CD4-positive, CD25-positive, alpha-beta regulatory T cell (primary cell): ENCODE data around the gene CTU1. TPM values are rescaled to one million over a fixed set of nuclear protein-coding genes. Genes with fewer than 3 reads are reported as not detected.
A peak's percentile ranks its signal among the peaks of the same experiment; 100 is the strongest.

Experiments
- ATAC-seq, 2 donors: fragments of 150-1000 bp; cut with Tn5 transposase; one replicate each; pipeline ENCODE4 v1.10.0; 2021; ENCODE audit warnings: low read depth in 2 of 2, moderate number of reproducible peaks in 2 of 2, moderate library complexity in 1 of 2
- DNase-seq, 3 donors: peaks; one replicate each; pipeline versions ENCODE4 v3.0.0 to v3.0.0-alpha.2; 2012 to 2022; ENCODE audit warnings: mixed read lengths in 1 of 3
- H3K27ac ChIP-seq: one replicate; pipeline ENCODE4 v1.7.0; 2013; ENCODE audit warnings: mild to moderate bottlenecking, low read length; ENCODE audit not compliant: insufficient read depth, poor library complexity, severe bottlenecking
- H3K27me3 ChIP-seq: one replicate; pipeline ENCODE4 v1.7.0; 2013; ENCODE audit warnings: low read length; ENCODE audit not compliant: control insufficient read depth, insufficient read depth
- H3K36me3 ChIP-seq: one replicate; pipeline ENCODE4 v1.7.0; 2013; ENCODE audit warnings: mild to moderate bottlenecking, low read length, moderate library complexity; ENCODE audit not compliant: control insufficient read depth, insufficient read depth
- H3K4me1 ChIP-seq: 2 replicates; pipeline ENCODE4 v1.7.0; 2013; ENCODE audit warnings: mild to moderate bottlenecking, low read length; ENCODE audit not compliant: insufficient read depth, control insufficient read depth, poor library complexity, severe bottlenecking
- H3K4me3 ChIP-seq: one replicate; pipeline ENCODE4 v1.7.0; 2013; ENCODE audit warnings: low read depth, mild to moderate bottlenecking, low read length, moderate library complexity
- H3K9me3 ChIP-seq, 2 experiments: 1 replicate in 1 of 2; 2 replicates in 1 of 2; pipeline ENCODE4 v1.7.0; 2013; ENCODE audit warnings: low read length in 2 of 2, mild to moderate bottlenecking in 1 of 2, moderate library complexity in 1 of 2; ENCODE audit not compliant: control insufficient read depth in 2 of 2
- H3K27ac Mint-ChIP-seq, 3 donors: one replicate each; pipeline ENCODE4 v1.8.0; 2020 to 2022; ENCODE audit warnings: mild to moderate bottlenecking in 3 of 3, mixed read lengths in 3 of 3, moderate library complexity in 2 of 3
- H3K27me3 Mint-ChIP-seq: one replicate; pipeline ENCODE4 v1.8.0; 2022; ENCODE audit warnings: mild to moderate bottlenecking, mixed read lengths
- H3K36me3 Mint-ChIP-seq: one replicate; pipeline ENCODE4 v1.8.0; 2020; ENCODE audit warnings: mixed read lengths
- H3K4me1 Mint-ChIP-seq, 4 donors: one replicate each; pipeline ENCODE4 v1.8.0; 2020 to 2022; ENCODE audit warnings: mixed read lengths in 4 of 4, mild to moderate bottlenecking in 1 of 4
- H3K4me3 Mint-ChIP-seq, 4 donors: one replicate each; pipeline ENCODE4 v1.8.0; 2020 to 2022; ENCODE audit warnings: mild to moderate bottlenecking in 4 of 4, mixed read lengths in 4 of 4, moderate library complexity in 3 of 4
- H3K9me3 Mint-ChIP-seq, 7 donors: one replicate each; pipeline ENCODE4 v1.8.0; 2020 to 2022; ENCODE audit warnings: mixed read lengths in 7 of 7, mild to moderate bottlenecking in 3 of 7, moderate library complexity in 2 of 7
- polyA plus RNA-seq, 4 donors: library from polyadenylated mRNA; unstranded; fragments of 300-500 nt; fragmentation: Illumina TruSeq; gene quantifications; one replicate each; pipeline ENCODE4 v1.2.3, GENCODE V29; 2021
- total RNA-seq: library from RNA; stranded (reverse); gene quantifications from one replicate; pipeline ENCODE4 v1.2.3, GENCODE V29; 2022

Gene CTU1
- total and polyA plus RNA-seq, 5 donors from 2014 or later: 3.4 to 8.0 (median 5.1) TPM

DNA sequence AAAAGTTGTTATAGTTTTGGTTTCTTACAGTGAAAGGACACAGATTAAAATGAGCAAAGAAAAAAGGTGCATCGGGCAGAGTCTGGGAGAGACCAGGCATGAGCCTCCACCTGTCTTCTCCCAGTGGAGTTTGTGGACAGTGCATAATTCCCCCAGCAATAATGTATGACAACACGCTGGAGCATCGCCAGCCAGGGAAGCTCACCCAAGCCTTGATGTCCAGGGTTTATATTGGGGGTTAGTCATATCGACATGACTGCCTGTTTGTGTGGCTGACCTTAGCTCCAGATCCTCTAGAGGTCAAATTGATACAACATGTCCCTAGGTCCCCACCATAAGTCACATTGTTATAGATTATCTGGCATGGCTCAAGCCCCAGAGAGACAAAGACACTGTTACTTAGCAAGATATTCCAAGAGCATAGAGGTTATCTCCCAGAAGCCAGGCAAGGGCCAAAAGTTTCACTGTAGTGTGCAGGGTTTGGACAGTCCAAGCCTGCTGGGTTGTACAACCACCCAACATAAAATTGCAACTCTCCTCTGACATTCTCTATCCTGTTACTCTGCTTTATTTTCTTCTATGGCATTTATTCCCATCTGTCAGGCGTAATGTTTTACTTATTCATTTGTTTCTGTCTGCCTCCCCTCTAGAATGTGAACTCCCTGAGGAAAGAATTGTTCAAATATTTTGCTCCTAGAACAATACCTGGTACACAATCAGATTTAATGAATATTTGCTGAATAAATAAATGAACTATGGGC, 37.7 kb downstream of the CTU1 start:
- no peak overlapping the region for H3K4me3 ChIP-seq
- peaks cover 0 to 8% (median 6%) of the 10 kb centered on the region in 7 donors for H3K9me3 Mint-ChIP-seq
- H3K27ac ChIP-seq: no peak overlapping the region
- no peak for DNase-seq
- no peak overlapping the region for H3K4me3 Mint-ChIP-seq
- H3K9me3 ChIP-seq: peaks cover 0 to 8% of the 10 kb centered on the region in 2 experiments
- no peaks in the 10 kb centered on the region for H3K4me1 ChIP-seq
- no peak for ATAC-seq
- peaks cover 14% of the 10 kb centered on the region for H3K27me3 ChIP-seq
- H3K27ac Mint-ChIP-seq: no peak overlapping the region
- peaks cover 0 to 4% (median 0%) of the 10 kb centered on the region in 4 donors for H3K4me1 Mint-ChIP-seq
- H3K27me3 Mint-ChIP-seq: peaks cover 18% of the 10 kb centered on the region
- no peaks in the 10 kb centered on the region for H3K36me3 Mint-ChIP-seq
- H3K36me3 ChIP-seq: no peaks in the 10 kb centered on the region

DNA sequence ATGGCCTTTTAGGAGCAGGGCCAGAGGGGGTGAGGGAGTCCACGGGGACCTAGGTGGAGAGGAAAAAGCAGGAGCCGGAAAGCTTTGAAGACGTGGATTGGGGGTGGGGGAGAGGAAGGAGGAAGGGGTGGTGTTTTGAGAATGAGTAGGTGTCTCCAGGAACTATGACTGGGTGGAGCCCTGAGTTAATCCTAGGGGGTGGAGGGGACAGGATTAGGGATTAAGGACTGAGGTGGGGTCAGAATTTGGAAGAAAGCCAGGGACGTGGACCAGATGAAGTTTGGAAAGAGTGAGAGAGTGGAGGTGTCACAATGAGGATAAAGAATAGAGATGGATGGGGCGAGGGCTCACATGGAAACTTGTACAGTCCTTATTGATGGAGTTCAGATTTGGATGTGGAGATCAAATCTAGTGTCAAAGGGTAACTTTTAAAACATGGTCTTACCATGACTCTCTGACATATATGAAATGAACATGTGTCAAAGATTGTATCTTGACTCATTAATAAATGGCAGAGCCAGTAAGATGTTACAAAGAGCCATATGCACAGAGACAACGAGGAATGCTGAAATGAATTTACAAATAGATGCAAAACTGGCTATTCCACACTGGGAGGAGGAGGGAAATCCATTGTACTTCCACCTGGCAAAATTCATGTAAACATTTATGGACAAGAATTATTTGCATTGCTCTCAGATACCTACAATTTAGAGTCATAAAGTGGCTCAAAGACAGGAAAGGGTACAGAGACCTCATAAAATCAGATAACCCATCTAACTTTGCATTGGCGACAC, 41.6 kb downstream of the CTU1 start:
- DNase-seq (no peak), ATAC-seq (no peak)
- Histone ChIP-seq H3K4me1 (no peaks in the 10 kb centered on the region), H3K27ac (no peak overlapping the region), H3K27me3 (peaks cover 22% of the 10 kb centered on the region), H3K4me3 (no peak overlapping the region), H3K36me3 (no peaks in the 10 kb centered on the region), H3K9me3 (no peaks in the 10 kb centered on the region)
- Mint-ChIP-seq H3K36me3 (peaks cover 3% of the 10 kb centered on the region), H3K4me3 (no peak overlapping the region), H3K27me3 (peaks cover 23% of the 10 kb centered on the region), H3K9me3 (peaks cover 0 to 3% (median 0%) of the 10 kb centered on the region in 7 donors), H3K4me1 (peaks cover 0 to 9% (median under 1%) of the 10 kb centered on the region in 4 donors), H3K27ac (no peak overlapping the region)

DNA sequence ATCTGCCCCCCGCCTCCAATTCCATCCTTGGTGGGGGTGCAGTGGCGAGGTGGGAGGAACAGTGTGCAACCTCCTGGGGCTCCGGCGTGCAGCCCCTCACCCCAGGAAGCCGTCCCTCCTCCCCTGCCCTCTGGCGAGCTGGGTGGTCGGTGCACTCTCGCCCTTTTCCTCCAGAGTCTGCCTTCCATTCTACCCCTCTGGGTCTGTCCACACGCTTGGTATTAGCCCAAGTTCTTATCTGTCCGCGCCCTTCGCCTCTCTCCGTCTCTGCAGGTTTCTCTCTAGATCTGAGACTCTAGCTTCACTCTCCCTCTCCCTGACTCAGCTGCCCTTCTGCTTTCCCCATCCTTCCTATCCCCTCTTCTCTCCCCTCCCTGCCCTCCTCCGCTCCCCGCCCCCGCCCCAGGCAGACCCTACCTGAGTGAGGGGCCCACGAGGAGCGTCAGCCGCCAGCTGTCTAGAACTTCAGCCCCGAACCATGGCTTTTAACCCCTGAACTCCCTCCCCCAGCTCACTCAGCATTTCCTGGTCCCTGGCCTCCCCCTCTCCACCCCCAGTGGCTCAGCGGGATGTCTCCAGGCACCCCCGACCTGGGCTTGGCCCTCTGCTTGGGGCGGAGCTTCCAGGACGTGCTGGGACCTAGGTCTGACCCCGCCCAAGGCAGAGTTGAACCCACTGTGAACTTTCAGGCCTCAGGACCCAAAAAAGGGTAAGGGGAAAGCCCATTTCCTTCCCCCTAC, 42.8 kb downstream of the CTU1 start:
- H3K27me3 Mint-ChIP-seq: peaks cover 29% of the 10 kb centered on the region
- peaks cover 0 to 6% (median 2%) of the 10 kb centered on the region in 7 donors for H3K9me3 Mint-ChIP-seq
- no peak for ATAC-seq
- H3K27ac Mint-ChIP-seq: no peak overlapping the region
- Histone ChIP-seq H3K4me3 (no peak overlapping the region), H3K27me3 (peaks cover 22% of the 10 kb centered on the region), H3K4me1 (no peaks in the 10 kb centered on the region), H3K9me3 (no peaks in the 10 kb centered on the region), H3K36me3 (no peaks in the 10 kb centered on the region), H3K27ac (no peak overlapping the region)
- peaks cover 0 to 9% (median under 1%) of the 10 kb centered on the region in 4 donors for H3K4me1 Mint-ChIP-seq
- H3K4me3 Mint-ChIP-seq: peak overlapping the region in 2 of 4 donors; percentile 49 to 64
- peaks cover 3% of the 10 kb centered on the region for H3K36me3 Mint-ChIP-seq
- DNase-seq: no peak

DNA sequence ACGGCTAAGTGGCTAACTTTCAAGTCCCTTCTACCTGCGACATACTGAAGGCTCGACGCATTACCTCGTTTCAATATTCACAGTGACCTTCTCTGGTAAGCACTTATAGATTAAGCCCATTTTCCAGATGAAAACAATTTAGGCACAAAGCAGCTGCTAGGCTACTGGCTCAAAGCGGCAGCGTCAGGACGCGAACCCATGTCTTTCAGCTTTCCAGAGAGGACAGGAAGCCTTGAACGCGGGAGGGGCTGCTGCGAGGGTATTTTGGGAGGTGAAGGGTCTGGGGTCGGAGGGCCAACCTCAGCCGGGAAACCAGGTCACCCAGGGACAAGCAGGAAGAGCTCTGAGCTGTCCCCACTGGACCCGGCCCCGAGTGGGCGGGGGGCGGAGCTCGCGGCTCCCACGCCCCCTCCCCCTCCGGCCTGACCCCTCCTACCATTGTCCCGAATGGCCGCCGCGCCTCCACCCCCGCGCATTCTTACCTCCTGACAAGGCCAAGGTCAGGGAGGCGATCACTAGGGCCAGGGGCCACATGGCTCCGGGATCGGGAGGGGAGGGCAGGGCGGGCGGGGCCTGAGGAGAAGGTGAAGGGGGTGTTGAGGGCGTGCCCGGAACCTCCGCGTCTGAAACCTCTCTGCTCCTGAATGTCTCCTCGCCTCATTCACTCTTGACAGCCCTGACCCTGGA, 43.5 kb downstream of the CTU1 start, which contains the start of gene KLK13:
Gene KLK13, minus strand, starts transcription at position 559 of the 687 bp plus-strand sequence. Its CDS starts 25 bp downstream, at position 534.
- H3K4me1 Mint-ChIP-seq: peaks cover 0 to 9% (median under 1%) of the 10 kb centered on the region in 4 donors
- H3K36me3 ChIP-seq: no peaks in the 10 kb centered on the region
- H3K4me1 ChIP-seq: no peaks in the 10 kb centered on the region
- peaks cover 29% of the 10 kb centered on the region for H3K27me3 Mint-ChIP-seq
- peak in 1 of 3 donors; percentile 1 for DNase-seq
- H3K27me3 ChIP-seq: peaks cover 21% of the 10 kb centered on the region
- H3K36me3 Mint-ChIP-seq: peaks cover 3% of the 10 kb centered on the region
- ATAC-seq: no peak
- peaks cover 0 to 6% (median 2%) of the 10 kb centered on the region in 7 donors for H3K9me3 Mint-ChIP-seq
- no peak within 1 kb of the TSS for H3K27ac Mint-ChIP-seq
- no peak within 1 kb of the TSS for H3K4me3 ChIP-seq
- no peak within 1 kb of the TSS for H3K27ac ChIP-seq
- H3K4me3 Mint-ChIP-seq: peak within 1 kb of the TSS in 2 of 4 donors; percentile 62 to 64
- H3K9me3 ChIP-seq: no peaks in the 10 kb centered on the region

DNA sequence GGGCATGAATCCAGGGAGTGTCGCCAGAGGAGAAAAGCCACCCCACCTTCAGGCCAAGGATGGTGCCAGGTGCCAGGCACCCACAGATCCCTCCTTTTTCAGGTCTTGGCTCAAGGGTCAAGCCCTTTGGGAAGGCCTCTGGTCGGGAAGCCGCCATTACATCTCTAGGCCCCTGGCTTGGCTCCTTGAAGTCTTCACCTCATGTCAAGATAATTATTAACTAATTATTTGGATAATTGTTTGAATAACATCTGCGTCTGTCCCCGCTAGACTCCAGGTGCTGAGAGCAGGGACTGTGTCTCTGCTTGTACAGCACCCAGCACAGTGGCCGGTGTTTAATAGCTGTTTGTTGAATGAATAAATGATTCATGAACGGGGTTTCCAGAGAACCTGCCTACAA, 44.5 kb downstream of the CTU1 start:
- Histone ChIP-seq H3K27me3 (peaks cover 18% of the 10 kb centered on the region), H3K9me3 (no peaks in the 10 kb centered on the region), H3K4me3 (no peak overlapping the region), H3K4me1 (no peaks in the 10 kb centered on the region), H3K36me3 (no peaks in the 10 kb centered on the region), H3K27ac (no peak overlapping the region)
- DNase-seq: no peak
- Mint-ChIP-seq H3K27me3 (peaks cover 29% of the 10 kb centered on the region), H3K4me3 (no peak overlapping the region), H3K4me1 (peaks cover 0 to 9% (median under 1%) of the 10 kb centered on the region in 4 donors), H3K9me3 (peaks cover 0 to 6% (median 2%) of the 10 kb centered on the region in 7 donors), H3K27ac (no peak overlapping the region), H3K36me3 (peaks cover 3% of the 10 kb centered on the region)
- no peak for ATAC-seq

DNA sequence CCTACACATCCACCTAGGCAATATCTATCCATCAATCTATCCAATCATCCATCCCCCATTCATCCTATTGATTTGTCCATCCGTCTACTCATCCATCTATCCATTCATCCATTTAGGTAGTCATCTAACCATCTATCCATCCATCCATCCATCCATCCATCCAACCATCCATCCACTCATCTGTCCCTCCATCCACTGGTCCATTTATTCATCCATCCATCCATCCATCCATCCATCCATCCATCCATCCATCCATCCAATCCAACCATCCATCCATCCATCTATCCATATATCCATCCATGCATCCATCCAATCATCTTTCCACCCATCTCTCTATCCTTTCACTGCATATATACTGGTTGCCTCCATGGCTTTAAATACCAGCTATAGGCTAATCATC, 47.2 kb downstream of the CTU1 start:
- Histone ChIP-seq H3K27me3 (peaks cover 19% of the 10 kb centered on the region), H3K9me3 (no peaks in the 10 kb centered on the region), H3K4me3 (no peak overlapping the region), H3K4me1 (no peaks in the 10 kb centered on the region), H3K36me3 (no peaks in the 10 kb centered on the region), H3K27ac (no peak overlapping the region)
- DNase-seq (no peak), ATAC-seq (no peak)
- H3K9me3 Mint-ChIP-seq: peaks cover 0 to 4% (median 2%) of the 10 kb centered on the region in 7 donors
- H3K4me3 Mint-ChIP-seq: no peak overlapping the region
- H3K4me1 Mint-ChIP-seq: peaks cover 0 to 8% (median under 1%) of the 10 kb centered on the region in 4 donors
- H3K27ac Mint-ChIP-seq: peak overlapping the region in 1 of 3 donors; percentile 9
- peaks cover 22% of the 10 kb centered on the region for H3K27me3 Mint-ChIP-seq
- peaks cover 3% of the 10 kb centered on the region for H3K36me3 Mint-ChIP-seq

DNA sequence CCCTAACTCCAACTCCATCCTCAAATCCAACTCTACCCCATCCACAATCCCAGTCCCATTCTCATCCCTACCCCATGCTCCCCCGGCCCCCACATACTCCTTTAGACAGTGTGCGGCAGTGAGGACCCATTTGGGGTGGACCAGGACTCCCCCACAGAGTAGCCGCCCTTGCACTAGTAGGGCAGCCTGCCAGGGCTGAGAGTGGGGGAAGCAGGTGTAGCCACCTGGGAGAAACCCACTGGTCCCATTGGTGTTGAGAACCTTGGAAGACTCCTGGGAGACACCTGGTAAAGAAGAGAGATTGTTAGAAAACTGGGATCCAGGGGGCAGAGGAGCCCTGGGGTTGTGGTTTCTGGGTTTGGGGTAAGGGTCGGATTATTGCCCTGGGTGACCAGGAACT, 47.9 kb downstream of the CTU1 start:
- peaks cover 0 to 4% (median 1%) of the 10 kb centered on the region in 7 donors for H3K9me3 Mint-ChIP-seq

More for the DNA sequence above, 47.9 kb downstream of the CTU1 start:
- Histone ChIP-seq H3K9me3 (no peaks in the 10 kb centered on the region), H3K4me1 (no peaks in the 10 kb centered on the region), H3K27ac (no peak overlapping the region), H3K4me3 (no peak overlapping the region), H3K27me3 (peaks cover 17% of the 10 kb centered on the region), H3K36me3 (no peaks in the 10 kb centered on the region)
- ATAC-seq: no peak
- Mint-ChIP-seq H3K27me3 (peaks cover 22% of the 10 kb centered on the region), H3K4me3 (no peak overlapping the region), H3K36me3 (peaks cover 3% of the 10 kb centered on the region), H3K4me1 (peaks cover 0 to 6% (median under 1%) of the 10 kb centered on the region in 4 donors), H3K27ac (peak overlapping the region in 1 of 3 donors; percentile 21)
- DNase-seq: no peak
